ENCODE data around the gene KSR1.

- TF ChIP-seq, protein P1, sequence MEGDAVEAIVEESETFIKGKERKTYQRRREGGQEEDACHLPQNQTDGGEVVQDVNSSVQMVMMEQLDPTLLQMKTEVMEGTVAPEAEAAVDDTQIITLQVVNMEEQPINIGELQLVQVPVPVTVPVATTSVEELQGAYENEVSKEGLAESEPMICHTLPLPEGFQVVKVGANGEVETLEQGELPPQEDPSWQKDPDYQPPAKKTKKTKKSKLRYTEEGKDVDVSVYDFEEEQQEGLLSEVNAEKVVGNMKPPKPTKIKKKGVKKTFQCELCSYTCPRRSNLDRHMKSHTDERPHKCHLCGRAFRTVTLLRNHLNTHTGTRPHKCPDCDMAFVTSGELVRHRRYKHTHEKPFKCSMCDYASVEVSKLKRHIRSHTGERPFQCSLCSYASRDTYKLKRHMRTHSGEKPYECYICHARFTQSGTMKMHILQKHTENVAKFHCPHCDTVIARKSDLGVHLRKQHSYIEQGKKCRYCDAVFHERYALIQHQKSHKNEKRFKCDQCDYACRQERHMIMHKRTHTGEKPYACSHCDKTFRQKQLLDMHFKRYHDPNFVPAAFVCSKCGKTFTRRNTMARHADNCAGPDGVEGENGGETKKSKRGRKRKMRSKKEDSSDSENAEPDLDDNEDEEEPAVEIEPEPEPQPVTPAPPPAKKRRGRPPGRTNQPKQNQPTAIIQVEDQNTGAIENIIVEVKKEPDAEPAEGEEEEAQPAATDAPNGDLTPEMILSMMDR (conservative IDR thresholded peaks at IDR 0.05; ENCODE audit: low read depth, low read length): no peak
- TF ChIP-seq POLR2A (IDR thresholded peaks at IDR 0.05; ENCODE audit: low read depth, low read length): no peak
- TF ChIP-seq SMC3 (IDR thresholded peaks at IDR 0.05; ENCODE audit: low read depth, low read length): no peak
- no peak for TF ChIP-seq MAZ (IDR thresholded peaks at IDR 0.05; ENCODE audit: borderline replicate concordance, low read depth, low read length)
- TF ChIP-seq ELK1 (IDR thresholded peaks at IDR 0.05; ENCODE audit: borderline replicate concordance, low read depth, low read length): no peak
- no peak for TF ChIP-seq RFX5 (IDR thresholded peaks at IDR 0.05; ENCODE audit: low read depth, low read length)
- TF ChIP-seq BHLHE40 (IDR thresholded peaks at IDR 0.05; ENCODE audit: low read depth, low read length): no peak
- no peak for TF ChIP-seq RAD21 (IDR thresholded peaks at IDR 0.05; ENCODE audit: low read length)
- TF ChIP-seq MXI1 (IDR thresholded peaks at IDR 0.05; ENCODE audit: borderline replicate concordance, low read depth, low read length): no peak
Observed at GRCh38 chr17:27541301-27542023, 85.2 kb downstream of the KSR1 start.
